Measurements from ENCODE around the gene PHKB. TPM values are rescaled to one million over a fixed set of nuclear protein-coding genes. Genes with fewer than 3 reads are reported as not detected.
A peak's percentile ranks its signal among the peaks of the same experiment; 100 is the strongest.

The PHKB gene
- polyA plus RNA-seq, 1 donor (not counting 4 experiments of a cell fraction or from before 2014, with no cell fraction given): 71.7 TPM

- peak overlapping the region; percentile 40 for H3K4me2 ChIP-seq (ENCODE audit: control insufficient read depth, extremely low read depth, insufficient read depth, low read depth, low read length)
- H3K27ac ChIP-seq (ENCODE audit: control insufficient read depth, insufficient read depth, low read length): no peak overlapping the region
- no peak for FAIRE-seq
- H3K79me2 ChIP-seq (ENCODE audit: control insufficient read depth, insufficient read depth, low read length): peaks cover 46% of the 10 kb centered on the region
- H3K4me3 ChIP-seq (ENCODE audit: control insufficient read depth in 2 of 3, extremely low read depth in 1 of 3, insufficient read depth in 2 of 3, low read depth in 1 of 3, low read length in 3 of 3): no peak overlapping the region
- no peaks in the 10 kb centered on the region for H3K9me3 ChIP-seq (ENCODE audit: control insufficient read depth, low read depth, low read length)
- peaks cover 40% of the 10 kb centered on the region for H3K4me1 ChIP-seq (ENCODE audit: control insufficient read depth, extremely low read depth, insufficient read depth, low read length)
- no peak for DNase-seq (ENCODE audit: low read depth, low spot score)
- H3K27me3 ChIP-seq (ENCODE audit: control insufficient read depth, extremely low read depth, insufficient read depth, low read length): no peaks in the 10 kb centered on the region
- dilution Hi-C loops (cut with MboI; ENCODE audit: extremely low pct_ligation_motif_present, low sequenced_read_pairs): no loop called here
- H3K9ac ChIP-seq (ENCODE audit: control insufficient read depth, extremely low read depth, insufficient read depth, low read length): peak overlapping the region; percentile 23
- no peak for TF ChIP-seq EZH2 (IDR thresholded peaks at IDR 0.05; ENCODE audit: low read length)
- no peak for TF ChIP-seq CTCF (optimal IDR thresholded peaks at IDR 0.05 in 1 of 3, IDR thresholded peaks at IDR 0.05 in 1 of 3, conservative IDR thresholded peaks at IDR 0.05 in 1 of 3; ENCODE audit: extremely low read depth in 1 of 3, insufficient read depth in 2 of 3, low read length in 3 of 3)
- peaks cover 0 to 3% of the 10 kb centered on the region in 2 experiments for H3K36me3 ChIP-seq (ENCODE audit: control insufficient read depth in 2 of 2, extremely low read depth in 1 of 2, insufficient read depth in 2 of 2, low read length in 2 of 2)
- H2AFZ ChIP-seq (ENCODE audit: control insufficient read depth, low read length): peak overlapping the region; percentile 39
- H3K9me1 ChIP-seq (ENCODE audit: control insufficient read depth, extremely low read depth, insufficient read depth, low read length): no peaks in the 10 kb centered on the region
- no peaks in the 10 kb centered on the region for H4K20me1 ChIP-seq (ENCODE audit: control insufficient read depth, extremely low read depth, insufficient read depth, low read length)
Measured at GRCh38 chr16:47463771-47464624, 2.9 kb downstream of the PHKB start.

- Histone ChIP-seq H3K36me3 (ENCODE audit: control insufficient read depth in 2 of 2, extremely low read depth in 1 of 2, insufficient read depth in 2 of 2, low read length in 2 of 2) (peaks cover 0 to 3% of the 10 kb centered on the region in 2 experiments), H3K9me1 (ENCODE audit: control insufficient read depth, extremely low read depth, insufficient read depth, low read length) (no peaks in the 10 kb centered on the region), H3K9me3 (ENCODE audit: control insufficient read depth, low read depth, low read length) (no peaks in the 10 kb centered on the region), H3K79me2 (ENCODE audit: control insufficient read depth, insufficient read depth, low read length) (peaks cover 41% of the 10 kb centered on the region), H3K9ac (ENCODE audit: control insufficient read depth, extremely low read depth, insufficient read depth, low read length) (no peak overlapping the region), H2AFZ (ENCODE audit: control insufficient read depth, low read length) (no peak overlapping the region), H3K27ac (ENCODE audit: control insufficient read depth, insufficient read depth, low read length) (no peak overlapping the region), H3K4me2 (ENCODE audit: control insufficient read depth, extremely low read depth, insufficient read depth, low read depth, low read length) (no peak overlapping the region), H3K27me3 (ENCODE audit: control insufficient read depth, extremely low read depth, insufficient read depth, low read length) (no peaks in the 10 kb centered on the region), H3K4me1 (ENCODE audit: control insufficient read depth, extremely low read depth, insufficient read depth, low read length) (peaks cover 27% of the 10 kb centered on the region), H4K20me1 (ENCODE audit: control insufficient read depth, extremely low read depth, insufficient read depth, low read length) (no peaks in the 10 kb centered on the region), H3K4me3 (ENCODE audit: control insufficient read depth in 2 of 3, extremely low read depth in 1 of 3, insufficient read depth in 2 of 3, low read depth in 1 of 3, low read length in 3 of 3) (no peak overlapping the region)
- DNase-seq (ENCODE audit: low read depth, low spot score) (no peak), FAIRE-seq (no peak)
- dilution Hi-C loops (cut with MboI; ENCODE audit: extremely low pct_ligation_motif_present, low sequenced_read_pairs): no loop called here
- TF ChIP-seq CTCF (optimal IDR thresholded peaks at IDR 0.05 in 1 of 3, IDR thresholded peaks at IDR 0.05 in 1 of 3, conservative IDR thresholded peaks at IDR 0.05 in 1 of 3; ENCODE audit: extremely low read depth in 1 of 3, insufficient read depth in 2 of 3, low read length in 3 of 3) (no peak), EZH2 (IDR thresholded peaks at IDR 0.05; ENCODE audit: low read length) (no peak)
Measured at GRCh38 chr16:47465919-47466630, 4.9 kb downstream of the PHKB start.
